H1 (cell line): ENCODE measurements around the gene SCP2. TPM values are rescaled to one million over a fixed set of nuclear protein-coding genes. Genes with fewer than 3 reads are reported as not detected.

Experiments
- CTCF ChIA-PET: fragments of 300-600 bp; sonication (Branson Sonifier 250); formaldehyde crosslinking; loops from one replicate; lab custom pipeline; 2021; ENCODE audit not compliant: partially characterized antibody; lab: Charles Lee
- POLR2A ChIA-PET: fragments of 300-600 bp; sonication (Branson Sonifier 250); formaldehyde crosslinking; loops from one replicate; lab custom pipeline; 2021; ENCODE audit warnings: inconsistent platforms; ENCODE audit not compliant: partially characterized antibody; lab: Charles Lee
- DNase-seq, 2 experiments: peaks; one replicate each; pipeline versions ENCODE4 v3.0.0 to v3.0.0-alpha.2; 2010 to 2022; ENCODE audit warnings: low spot score in 2 of 2, low read depth in 1 of 2, mixed read lengths in 1 of 2
- FAIRE-seq: peaks from 2 replicates; lab custom pipeline; 2011; peaks lifted over from hg19 to GRCh38; lab: Jason Lieb, UNC
- H2AFZ ChIP-seq: 2 replicates; pipeline ENCODE4 v1.8.1; 2012; ENCODE audit warnings: low read length, inconsistent platforms
- H2AK5ac ChIP-seq: 2 replicates; pipeline ENCODE4 v1.6.1; 2013; ENCODE audit warnings: low read depth, low read length
- H2BK120ac ChIP-seq: replicated peaks from 2 replicates; pipeline ENCODE3; 2013; ENCODE audit warnings: low read depth, low read length, inconsistent platforms
- H2BK12ac ChIP-seq: 2 replicates; pipeline ENCODE4 v1.6.1; 2013; ENCODE audit warnings: low read depth, low read length
- H2BK15ac ChIP-seq: 2 replicates; pipeline ENCODE4 v1.6.1; 2013; ENCODE audit warnings: low read length
- H2BK20ac ChIP-seq: 2 replicates; pipeline ENCODE4 v1.6.1; 2013; ENCODE audit warnings: low read length
- H2BK5ac ChIP-seq: 2 replicates; pipeline ENCODE4 v1.6.1; 2013; ENCODE audit warnings: low read depth, low read length
- H3K14ac ChIP-seq: 2 replicates; pipeline ENCODE4 v1.6.1; 2013; ENCODE audit warnings: inconsistent platforms; ENCODE audit not compliant: insufficient read length
- H3K18ac ChIP-seq: 2 replicates; pipeline ENCODE4 v1.6.1; 2013; ENCODE audit warnings: low read length; ENCODE audit errors: extremely low read depth
- H3K23ac ChIP-seq: 2 replicates; pipeline ENCODE4 v1.6.1; 2013; ENCODE audit warnings: inconsistent platforms; ENCODE audit not compliant: insufficient read length
- H3K23me2 ChIP-seq: 2 replicates; pipeline ENCODE4 v1.6.1; 2013; ENCODE audit warnings: low read depth, low read length
- H3K27ac ChIP-seq: 2 replicates; pipeline ENCODE4 v1.6.1; 2011; ENCODE audit warnings: low read depth, low read length, inconsistent platforms
- H3K27me3 ChIP-seq, 4 experiments: replicated peaks in 1 of 4; 1 replicate in 1 of 4; 2 replicates in 3 of 4; pipeline versions ENCODE4 v1.6.1 to v1.8.1; 2011 to 2013; ENCODE audit warnings: low read length in 3 of 4, mild to moderate bottlenecking in 3 of 4, inconsistent platforms in 2 of 4, mixed read lengths in 2 of 4, moderate library complexity in 1 of 4; ENCODE audit not compliant: control insufficient read depth in 3 of 4, insufficient read depth in 3 of 4; ENCODE audit errors: extremely low read depth in 1 of 4
- H3K36me3 ChIP-seq, 4 experiments: 2 replicates each; pipeline versions ENCODE4 v1.6.1 to v1.8.1; 2011 to 2013; ENCODE audit warnings: mild to moderate bottlenecking in 4 of 4, low read length in 3 of 4, moderate library complexity in 2 of 4, control low read depth in 1 of 4, inconsistent platforms in 1 of 4; ENCODE audit not compliant: insufficient read depth in 4 of 4, control insufficient read depth in 2 of 4
- H3K4ac ChIP-seq: replicated peaks from 2 replicates; pipeline ENCODE3; 2013; ENCODE audit warnings: low read length, low read depth, mixed read lengths, inconsistent platforms; ENCODE audit not compliant: insufficient read length
- H3K4me1 ChIP-seq, 4 experiments: replicated peaks in 1 of 4; 1 replicate in 1 of 4; 2 replicates in 3 of 4; pipeline versions ENCODE4 v1.6.1 to v1.8.1; 2011 to 2013; ENCODE audit warnings: low read length in 3 of 4, inconsistent platforms in 2 of 4, mixed read lengths in 1 of 4; ENCODE audit not compliant: insufficient read depth in 4 of 4, control insufficient read depth in 3 of 4
- H3K4me2 ChIP-seq, 2 experiments: 2 replicates each; pipeline versions ENCODE4 v1.6.1 to v1.8.1; 2011 to 2013; ENCODE audit warnings: low read depth in 2 of 2, low read length in 2 of 2, control low read depth in 1 of 2, inconsistent platforms in 1 of 2, mild to moderate bottlenecking in 1 of 2; ENCODE audit not compliant: insufficient read depth in 1 of 2
- H3K4me3 ChIP-seq, 4 experiments: fragments of 200-600, 300-600 bp in 1 of 4; sonication (generic), shearing (Covaris generic), sonication (Bioruptor Twin) in 1 of 4; 2 replicates each; pipeline versions ENCODE4 v1.5.1 to v1.8.1; 2011 to 2016; ENCODE audit warnings: low read length in 4 of 4, low read depth in 3 of 4, control low read depth in 2 of 4, inconsistent platforms in 2 of 4, mild to moderate bottlenecking in 2 of 4, mixed read lengths in 1 of 4, moderate library complexity in 1 of 4; ENCODE audit not compliant: insufficient read depth in 2 of 4; ENCODE audit errors: extremely low read depth in 1 of 4
- H3K56ac ChIP-seq: replicated peaks from 2 replicates; pipeline ENCODE3; 2013; ENCODE audit warnings: low read depth, mild to moderate bottlenecking, mixed read lengths, low read length, inconsistent platforms; ENCODE audit not compliant: insufficient read length
- H3K79me1 ChIP-seq: 2 replicates; pipeline ENCODE4 v1.6.1; 2013; ENCODE audit warnings: low read depth, low read length, control low read depth
- H3K79me2 ChIP-seq, 2 experiments: 2 replicates each; pipeline versions ENCODE4 v1.6.1 to v1.8.1; 2012 to 2013; ENCODE audit warnings: low read length in 2 of 2, mild to moderate bottlenecking in 2 of 2, inconsistent platforms in 1 of 2; ENCODE audit not compliant: insufficient read depth in 2 of 2, control insufficient read depth in 1 of 2
- H3K9ac ChIP-seq, 4 experiments: replicated peaks in 1 of 4; 1 replicate in 1 of 4; 2 replicates in 3 of 4; pipeline versions ENCODE4 v1.6.1 to v1.8.1; 2011 to 2013; ENCODE audit warnings: low read depth in 3 of 4, low read length in 3 of 4, control low read depth in 2 of 4, mild to moderate bottlenecking in 2 of 4, moderate library complexity in 2 of 4, inconsistent platforms in 1 of 4; ENCODE audit errors: extremely low read depth in 1 of 4
- H3K9me3 ChIP-seq, 2 experiments: 2 replicates each; pipeline versions ENCODE4 v1.6.1 to v1.8.1; 2012 to 2013; ENCODE audit warnings: mild to moderate bottlenecking in 2 of 2, moderate library complexity in 2 of 2, control low read depth in 1 of 2, inconsistent platforms in 1 of 2, low read depth in 1 of 2, low read length in 1 of 2, mixed read lengths in 1 of 2; ENCODE audit not compliant: insufficient read depth in 2 of 2
- H4K20me1 ChIP-seq, 2 experiments: replicated peaks in 1 of 2; 2 replicates each; pipeline versions ENCODE3 to v1.8.1; 2011 to 2013; ENCODE audit warnings: inconsistent platforms in 2 of 2, low read length in 2 of 2, mild to moderate bottlenecking in 1 of 2; ENCODE audit not compliant: insufficient read depth in 2 of 2, control insufficient read depth in 1 of 2
- H4K5ac ChIP-seq: 2 replicates; pipeline ENCODE4 v1.6.1; 2013; ENCODE audit warnings: low read length, low read depth, mixed read lengths, inconsistent platforms; ENCODE audit not compliant: insufficient read length
- H4K8ac ChIP-seq: 2 replicates; pipeline ENCODE4 v1.8.0; 2013; ENCODE audit warnings: mild to moderate bottlenecking, moderate library complexity, low read length, inconsistent platforms; ENCODE audit not compliant: insufficient read depth; ENCODE audit errors: extremely low read depth
- H4K91ac ChIP-seq: replicated peaks from 2 replicates; pipeline ENCODE3; 2013; ENCODE audit warnings: low read length, mixed read lengths, inconsistent platforms; ENCODE audit not compliant: insufficient read length
- BCL11A ChIP-seq, 2 experiments: IDR thresholded peaks; one replicate each; pipeline ENCODE4 v1.6.1; 2011; ENCODE audit warnings: low read depth in 2 of 2, low read length in 2 of 2, mild to moderate bottlenecking in 2 of 2
- CBX5 ChIP-seq: fragments of 300-800, 300-1000 bp; sonication (generic); IDR thresholded peaks from 2 replicates; pipeline ENCODE4 v1.7.1; 2016; ENCODE audit warnings: antibody characterized with exemption, low read length, low read depth
- CHD2 ChIP-seq: IDR thresholded peaks from 2 replicates; pipeline ENCODE4 v1.6.1; 2012; ENCODE audit warnings: low read length, improper control_type of control experiment
- EGR1 ChIP-seq: IDR thresholded peaks from 2 replicates; pipeline ENCODE4 v1.6.1; 2011; ENCODE audit warnings: low read depth, low read length, borderline replicate concordance
- MAFK ChIP-seq: IDR thresholded peaks from 2 replicates; pipeline ENCODE4 v1.6.1; 2012; ENCODE audit warnings: low read depth, mild to moderate bottlenecking, improper control_type of control experiment, low read length
- NRF1 ChIP-seq: IDR thresholded peaks from 2 replicates; pipeline ENCODE4 v1.6.1; 2011; ENCODE audit warnings: mild to moderate bottlenecking, low read depth, low read length, improper control_type of control experiment
- POLR2AphosphoS5 ChIP-seq: IDR thresholded peaks from 2 replicates; pipeline ENCODE4 v1.6.1; 2011; ENCODE audit warnings: low read depth, low read length
- RXRA ChIP-seq: IDR thresholded peaks from 2 replicates; pipeline ENCODE4 v1.6.1; 2011; ENCODE audit warnings: low read depth, mild to moderate bottlenecking, low read length, moderate library complexity; ENCODE audit not compliant: insufficient read depth
- SP1 ChIP-seq: IDR thresholded peaks from 2 replicates; pipeline ENCODE4 v1.6.1; 2011; ENCODE audit warnings: low read depth, low read length
- SP2 ChIP-seq: IDR thresholded peaks from 2 replicates; pipeline ENCODE4 v1.6.1; 2012; ENCODE audit warnings: mild to moderate bottlenecking, low read length, inconsistent platforms
- SUZ12 ChIP-seq: fragments of 200-600 bp; sonication (generic); IDR thresholded peaks from 2 replicates; pipeline ENCODE4 v1.6.1; 2012; ENCODE audit warnings: mild to moderate bottlenecking, inconsistent platforms, low read length, moderate library complexity, mixed read lengths
- TCF12 ChIP-seq: IDR thresholded peaks from 2 replicates; pipeline ENCODE4 v1.6.1; 2011; ENCODE audit warnings: low read depth, mild to moderate bottlenecking, low read length
- TEAD4 ChIP-seq: IDR thresholded peaks from 2 replicates; pipeline ENCODE4 v1.6.1; 2012; ENCODE audit warnings: low read depth, low read length, inconsistent platforms, mixed read lengths
- ZNF274 ChIP-seq: IDR thresholded peaks from 2 replicates; pipeline ENCODE4 v1.7.0; 2012; ENCODE audit warnings: low read length, borderline replicate concordance; ENCODE audit errors: extremely low read depth
- WGBS, 2 experiments: shearing (Covaris generic) in 1 of 2; methylation state at CpG; one replicate each; pipeline versions ENCODE4 v1.1.6 to v1.1.7; 2013 to 2015; ENCODE audit warnings: low lambda C conversion rate in 2 of 2, mixed read lengths in 2 of 2, inconsistent platforms in 1 of 2, low coverage in 1 of 2, missing lambda C conversion rate in 1 of 2; ENCODE audit not compliant: insufficient replicate concordance in 2 of 2, insufficient coverage in 1 of 2, insufficient read length in 1 of 2; ENCODE audit errors: extremely low coverage in 1 of 2, missing lambda C conversion rate in 1 of 2; 5-methylcytosine and 5-hydroxymethylcytosine counted together
- polyA plus RNA-seq, 7 experiments: library from polyadenylated mRNA; depleted of rRNA in 3 of 7; stranded (reverse) in 5 of 7; unstranded in 2 of 7; fragments of >200 nt in 5 of 7; fragments of 200-250 nt in 2 of 7; gene quantifications; 1 replicate in 5 of 7; 2 replicates in 1 of 7; 4 replicates in 1 of 7; pipeline versions ENCODE4 v1.2.1 to v1.2.3, GENCODE V29; 2011 to 2013; ENCODE audit warnings: missing spikeins in 2 of 7, mixed read lengths in 2 of 7
- total RNA-seq: library from RNA; stranded (reverse); fragmentation: NEBNext Ultra II Directional; extraction: Animal tissue kit (Norgen Biotek cat#: 25700); gene quantifications from 2 replicates; pipeline ENCODE4 v1.2.1, GENCODE V29; 2021

SCP2 gene
- total and polyA plus RNA-seq, 2 of the 8 experiments (the other 6 are each of a cell fraction or from before 2014, with no cell fraction given) = 20.9 to 54.3 TPM

DNA sequence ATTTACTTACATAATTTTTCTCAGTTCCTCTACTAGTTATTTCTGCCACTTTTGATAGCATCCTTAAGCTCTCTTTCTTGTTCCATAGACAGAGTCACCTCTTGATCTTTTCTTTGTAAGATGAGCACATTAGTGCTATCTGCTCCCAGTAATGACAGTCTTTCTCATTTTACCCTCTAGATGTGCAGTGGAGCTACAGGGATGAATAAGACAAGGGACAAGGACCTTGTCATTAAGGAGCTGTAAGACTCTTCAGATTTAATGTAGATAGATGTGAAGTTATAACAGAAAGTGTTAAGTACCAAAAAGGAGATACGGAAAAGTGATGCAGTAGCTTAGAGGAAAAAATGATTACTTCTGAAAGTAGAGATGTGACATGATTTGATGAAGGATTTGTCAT lies 20.4 kb downstream of the SCP2 start:
- Histone ChIP-seq H3K36me3 (no peaks in the 10 kb centered on the region), H3K18ac (no peak overlapping the region), H3K9me3 (no peaks in the 10 kb centered on the region), H3K4me2 (no peak overlapping the region), H3K9ac (no peak overlapping the region), H3K23ac (no peak overlapping the region), H2AFZ (no peak overlapping the region), H2BK15ac (no peak overlapping the region), H2BK5ac (no peak overlapping the region), H4K5ac (no peak overlapping the region), H4K20me1 (no peaks in the 10 kb centered on the region), H3K4ac (no peak overlapping the region), H3K79me2 (no peaks in the 10 kb centered on the region), H3K23me2 (no peaks in the 10 kb centered on the region), H3K79me1 (no peaks in the 10 kb centered on the region; the same call in 1 of the 2 replicates), H3K56ac (no peak overlapping the region), H2BK20ac (no peak overlapping the region), H3K27me3 (no peaks in the 10 kb centered on the region), H2AK5ac (no peak overlapping the region), H3K4me3 (no peak overlapping the region), H3K4me1 (no peaks in the 10 kb centered on the region), H2BK120ac (no peak overlapping the region), H3K14ac (no peak overlapping the region), H4K91ac (no peak overlapping the region), H2BK12ac (no peak overlapping the region), H4K8ac (no peak overlapping the region), H3K27ac (no peak overlapping the region)
- CTCF ChIA-PET = interaction anchor here (0.7 to 1.0 kb wide), 2 partner anchors 233 to 239 kb away, joined by 3 to 4 read pairs; no protein-coding TSS in a partner anchor
- DNase-seq (no peak), FAIRE-seq (no peak)
- POLR2A ChIA-PET = no interaction called here
- WGBS, 2 experiments = 85% methylated on average over 1 of the region's 1 CpG; no CpG with 5 or more reads in 1 of the 2 experiments
- TF ChIP-seq CHD2 (no peak), TCF12 (no peak), SP1 (no peak), NRF1 (no peak), BCL11A (IDR thresholded peaks at IDR 0.05; ENCODE audit: low read depth in 2 of 2, low read length in 2 of 2) (no peak), ZNF274 (no peak), EGR1 (no peak), TEAD4 (no peak), RXRA (no peak), SUZ12 (no peak), MAFK (no peak), SP2 (no peak), POLR2AphosphoS5 (no peak), CBX5 (no peak)
